Measurements from ENCODE around the gene PIAS1.
A peak's percentile ranks its signal among the peaks of the same experiment; 100 is the strongest.
"Not testable (repeated sequence)": the region's sequence is repeated elsewhere in the genome, so short reads cannot be mapped to it uniquely, and the experiment has no call there.

The PIAS1 gene

DNA sequence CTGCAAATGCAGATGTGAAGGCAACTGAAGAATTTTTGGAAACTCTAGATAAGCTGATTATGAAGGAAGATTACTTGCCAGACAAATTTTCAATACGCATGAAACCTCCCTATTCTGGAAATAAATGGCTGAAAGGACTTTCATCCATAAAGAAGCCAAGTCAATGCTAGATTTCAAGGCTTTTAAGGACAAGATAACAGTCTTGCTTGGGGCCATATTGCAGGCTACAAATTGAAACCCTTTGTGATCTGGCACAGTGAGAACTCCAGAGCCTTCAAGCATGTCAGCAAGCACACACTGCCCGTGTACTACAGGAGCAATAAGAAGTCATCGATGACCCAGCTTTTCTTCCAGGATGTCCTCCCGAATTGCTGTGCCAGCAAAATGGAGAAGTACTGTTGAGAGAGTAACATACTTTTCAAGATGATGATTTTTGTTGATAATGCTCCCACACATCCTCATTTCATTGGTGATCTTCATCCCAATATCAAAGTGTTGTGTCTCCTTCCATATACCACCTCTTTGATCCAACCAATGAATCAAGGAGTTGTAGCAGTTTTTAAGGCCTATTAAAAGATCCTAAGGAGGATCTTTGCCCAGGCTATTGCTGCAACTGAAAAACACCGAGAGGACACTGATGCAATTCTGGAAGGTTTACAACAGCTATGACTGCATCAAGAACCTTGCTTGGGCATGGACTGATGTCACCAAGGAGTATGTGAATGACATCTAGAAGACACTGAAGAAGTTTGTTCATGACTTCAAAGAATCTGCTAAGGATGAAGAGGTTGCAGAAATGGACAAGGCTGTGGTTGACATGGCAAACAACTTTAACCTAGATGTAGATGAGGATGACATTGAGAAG, 130.7 kb downstream of the PIAS1 start:
- DNase-seq (ENCODE audit: low spot score): no peak

DNA sequence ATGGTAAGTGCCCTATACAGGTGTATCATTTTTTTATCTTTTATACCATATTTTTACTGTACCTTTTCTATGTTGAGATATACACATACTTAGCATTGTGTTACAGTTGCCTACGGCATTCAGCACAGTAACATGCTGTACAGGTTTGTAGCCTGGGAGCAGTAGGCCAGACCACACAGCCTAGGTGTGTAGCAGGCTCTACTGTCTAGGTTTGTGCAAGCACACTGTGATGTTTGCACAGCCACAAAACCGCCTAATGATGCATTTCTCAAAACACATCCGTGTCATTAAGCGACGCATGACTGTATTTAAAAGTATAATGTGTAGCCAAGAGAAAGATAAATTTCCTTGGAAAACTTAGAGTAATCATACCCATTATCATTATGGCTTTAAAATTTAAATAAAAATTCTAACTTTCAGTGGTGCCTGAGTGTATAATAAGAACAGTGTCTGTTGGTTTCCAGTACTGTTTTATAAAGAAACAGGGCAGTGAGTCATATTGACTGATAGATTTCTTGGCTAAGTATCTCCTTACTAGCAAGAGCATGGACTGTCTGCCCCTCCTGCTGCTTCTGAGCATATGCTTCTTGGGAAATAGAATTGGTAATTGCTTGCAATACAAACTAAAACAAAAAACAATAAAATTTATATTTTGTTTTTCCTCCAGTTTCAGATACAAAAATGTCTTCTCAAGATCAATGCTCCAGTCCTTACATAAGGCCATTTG, 132.7 kb downstream of the PIAS1 start:
- DNase-seq (ENCODE audit: low spot score): no peak

DNA sequence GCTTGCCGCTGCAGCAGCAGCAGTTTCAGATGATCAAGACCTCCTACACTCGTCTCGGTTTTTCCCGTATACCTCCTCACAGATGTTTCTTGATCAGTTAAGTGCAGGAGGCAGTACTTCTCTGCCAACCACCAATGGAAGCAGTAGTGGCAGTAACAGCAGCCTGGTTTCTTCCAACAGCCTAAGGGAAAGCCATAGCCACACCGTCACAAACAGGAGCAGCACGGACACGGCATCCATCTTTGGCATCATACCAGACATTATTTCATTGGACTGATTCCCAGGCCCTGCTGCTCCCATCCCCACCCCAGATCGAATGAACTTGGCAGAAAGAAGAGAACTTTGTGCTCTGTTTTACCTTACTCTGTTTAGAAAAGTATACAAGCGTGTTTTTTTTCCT, 133.4 kb downstream of the PIAS1 start:
- DNase-seq (ENCODE audit: low spot score): peak; percentile 26

DNA sequence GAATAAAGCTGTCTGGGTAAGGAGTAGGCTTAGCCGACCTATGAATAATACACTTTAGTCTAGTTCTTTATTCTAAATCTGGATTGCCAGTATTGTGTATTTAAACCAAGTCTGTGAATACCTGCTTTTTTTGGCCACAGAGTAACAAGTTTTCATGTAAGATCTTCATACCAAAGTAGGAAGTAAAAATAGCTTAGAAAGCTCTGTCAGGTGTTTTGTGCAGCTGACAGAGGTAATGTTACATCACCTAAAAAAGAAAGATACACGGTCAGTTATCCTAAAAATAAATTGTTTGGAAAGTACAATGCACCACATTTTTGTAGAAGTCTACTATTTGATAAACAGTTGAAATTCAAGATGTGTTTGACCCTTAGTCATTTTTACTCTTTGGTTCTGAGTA, 134.5 kb downstream of the PIAS1 start:
- DNase-seq (ENCODE audit: low spot score): no peak

DNA sequence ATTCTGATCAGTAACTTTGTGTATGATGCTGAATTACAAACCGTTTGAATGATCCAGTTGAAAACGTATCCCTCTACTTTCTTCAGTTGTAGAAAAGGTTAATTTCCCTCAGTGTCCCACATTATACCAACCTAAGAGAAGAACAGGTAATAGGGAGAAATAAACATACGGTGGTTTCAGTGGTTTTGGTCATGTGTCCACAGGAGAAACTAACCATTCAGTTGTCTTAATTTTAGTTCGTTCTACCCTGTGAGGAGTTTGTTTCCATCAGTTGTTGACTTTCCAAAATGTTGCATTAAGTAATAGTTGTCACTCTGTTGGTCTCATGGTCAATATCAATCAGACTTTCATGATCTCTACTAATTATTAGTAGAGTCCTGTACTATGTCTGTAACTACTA, 135.9 kb downstream of the PIAS1 start:
- DNase-seq (ENCODE audit: low spot score): no peak

DNA sequence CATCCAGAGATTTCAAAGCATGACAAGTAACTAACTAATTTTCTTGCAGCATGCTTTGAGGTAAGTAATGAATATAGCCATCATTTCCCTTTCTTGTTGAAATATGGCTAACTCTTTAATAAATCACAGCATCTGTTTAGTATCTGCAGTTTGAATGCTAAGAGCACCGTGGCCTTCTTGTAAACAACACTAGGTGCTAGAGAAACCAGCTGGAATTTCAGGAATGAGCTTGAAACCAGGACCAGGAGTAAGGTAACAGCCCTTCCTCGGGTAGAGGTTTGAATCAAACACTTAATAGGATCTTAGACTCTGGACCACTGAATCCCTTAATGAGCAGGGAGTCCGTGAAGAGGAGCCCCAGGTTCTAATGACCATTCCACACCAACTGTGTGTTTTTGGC, 137.4 kb downstream of the PIAS1 start:
- DNase-seq (ENCODE audit: low spot score): no peak

DNA sequence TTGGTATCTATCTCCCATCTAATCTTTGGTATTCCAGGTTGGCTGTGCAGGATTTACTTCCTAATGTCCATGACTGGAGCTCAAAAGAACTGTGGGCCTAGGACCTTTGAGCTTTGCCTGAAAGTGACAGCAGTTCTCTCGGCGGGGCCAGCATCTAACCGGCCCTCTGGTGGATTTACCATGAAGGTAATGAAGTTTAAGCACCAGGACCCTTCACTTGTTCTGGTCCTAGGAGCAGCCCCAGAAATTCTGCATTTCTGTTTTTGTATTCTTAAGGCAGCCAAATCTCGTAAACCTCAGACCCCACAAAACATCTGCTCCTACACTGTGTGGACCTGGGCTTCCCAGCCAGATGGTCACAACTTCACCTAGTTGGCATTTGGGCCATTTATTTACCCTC, 138.0 kb downstream of the PIAS1 start:
- no peak for DNase-seq (ENCODE audit: low spot score)

DNA sequence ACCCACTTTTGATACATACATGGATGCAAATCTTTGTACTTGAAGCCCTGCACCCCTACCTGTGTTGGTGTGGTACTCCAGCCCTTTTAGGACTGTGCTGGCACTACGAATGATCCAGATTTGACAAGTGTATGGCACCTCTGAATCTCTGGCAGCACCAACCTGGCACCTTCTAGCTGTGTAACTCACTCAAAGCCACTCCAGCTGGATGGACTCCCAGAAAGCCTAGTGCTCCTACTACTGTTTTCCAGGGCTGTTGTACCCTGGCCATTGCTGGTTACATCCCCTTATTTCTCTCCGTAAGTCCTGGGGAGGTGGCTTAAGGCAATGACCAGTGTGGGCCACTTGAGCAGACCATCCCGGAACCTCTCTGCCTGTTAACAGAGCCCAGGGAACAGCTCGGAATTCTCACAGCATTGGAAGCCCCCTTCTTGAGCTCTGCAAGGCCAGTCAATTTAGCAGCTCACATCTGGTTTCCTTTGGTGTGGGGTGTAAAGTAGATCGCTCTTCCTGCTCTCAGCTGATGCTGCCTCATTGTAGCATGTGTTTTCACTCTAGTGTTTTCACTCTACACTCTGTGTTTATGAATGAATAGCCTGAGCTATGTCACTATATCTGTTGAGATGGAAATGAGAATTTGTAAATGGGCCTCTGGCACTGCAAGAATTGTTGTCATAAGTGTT, 138.8 kb downstream of the PIAS1 start:
- DNase-seq (ENCODE audit: low spot score): no peak

DNA sequence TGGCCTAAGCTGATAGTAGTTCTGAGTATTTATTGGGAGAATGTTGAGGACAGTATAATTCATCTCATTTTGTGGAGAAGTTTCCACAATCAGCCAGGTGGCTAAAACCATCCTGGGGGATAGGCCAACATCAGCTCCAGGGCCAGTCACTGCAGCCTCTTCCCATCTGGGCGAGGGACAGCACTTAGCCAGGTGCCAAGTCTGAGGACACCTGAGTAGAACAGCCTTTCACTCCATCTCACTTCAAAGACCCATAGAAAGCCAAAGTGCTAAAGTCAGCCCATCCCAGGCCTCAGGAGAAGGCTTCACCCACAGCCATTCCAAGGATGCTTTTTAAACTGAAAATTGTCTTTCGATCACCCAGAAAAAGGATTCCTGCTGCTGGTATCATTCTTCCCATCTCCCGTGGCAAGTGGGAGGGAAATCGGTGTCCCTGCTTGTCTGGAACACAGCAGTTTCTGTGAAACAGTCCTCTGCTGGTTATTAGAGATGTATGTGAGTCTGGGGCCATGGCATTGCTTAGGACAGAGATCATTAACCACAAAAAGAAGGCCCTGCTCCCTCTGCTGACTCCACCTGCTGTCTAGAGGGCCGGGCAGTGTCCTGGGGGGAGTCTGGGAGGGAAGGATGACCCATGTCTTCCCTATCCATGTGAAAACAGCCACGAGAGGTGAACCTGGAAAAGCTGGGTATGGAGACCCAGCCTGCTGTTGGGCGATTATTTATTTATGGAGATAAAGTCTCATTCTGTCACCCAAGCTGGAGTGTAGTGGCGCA, 141.4 kb downstream of the PIAS1 start:
- DNase-seq (ENCODE audit: low spot score): peak; percentile 25

DNA sequence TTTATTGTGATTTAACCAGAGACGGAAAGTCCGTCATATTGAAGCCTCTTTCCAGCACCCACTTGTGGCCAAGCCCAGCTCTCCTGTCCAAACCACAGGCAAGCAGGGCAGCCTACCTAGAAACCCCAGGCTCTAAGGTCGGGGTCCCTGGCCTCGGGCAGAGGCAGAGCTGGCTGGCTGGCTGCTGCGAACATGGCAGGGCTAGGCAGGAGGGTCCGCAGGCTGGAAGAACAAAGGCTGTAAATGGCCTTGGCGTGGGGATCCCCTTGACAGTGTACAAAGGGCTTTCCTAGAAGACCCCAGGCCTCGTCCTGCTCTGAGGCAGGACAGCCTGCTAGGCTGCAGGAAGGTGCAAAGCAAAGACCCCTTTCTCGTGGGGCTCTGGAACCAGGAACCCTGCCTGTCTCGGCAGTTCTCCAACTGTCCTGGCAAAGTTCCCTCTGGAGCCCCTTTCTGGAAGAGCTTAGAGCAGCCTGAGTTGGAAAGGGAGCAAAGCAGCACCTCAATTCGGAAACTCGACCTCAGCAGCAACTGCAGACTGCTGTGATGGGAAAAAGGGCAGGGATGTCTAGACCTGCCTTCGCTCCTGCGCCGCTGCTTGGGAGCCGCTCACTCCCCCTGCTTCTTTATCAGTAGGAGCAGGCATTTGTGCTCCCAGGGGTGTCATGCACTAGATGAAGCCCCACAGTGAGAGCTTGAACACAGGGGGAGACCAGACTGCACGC, 142.5 kb downstream of the PIAS1 start:
- peak; percentile 20 for DNase-seq (ENCODE audit: low spot score)

DNA sequence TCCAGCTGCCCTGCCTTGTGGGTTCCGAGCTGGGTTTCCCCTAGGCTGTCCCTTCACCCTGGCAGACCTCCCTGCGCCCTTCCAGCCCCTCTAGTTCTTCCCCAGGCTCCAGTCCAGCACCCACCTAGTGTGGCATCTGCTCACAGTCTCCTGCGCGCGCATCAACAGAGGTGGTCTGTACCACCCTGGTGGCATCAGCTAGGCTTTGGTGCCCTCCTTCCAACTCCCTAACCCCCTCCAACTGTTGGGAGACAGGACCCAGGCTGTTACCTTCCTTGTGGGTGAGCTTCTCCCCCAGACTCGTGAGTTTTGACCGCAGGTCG, 143.0 kb downstream of the PIAS1 start:
- DNase-seq (ENCODE audit: low spot score): peak; percentile 29

DNA sequence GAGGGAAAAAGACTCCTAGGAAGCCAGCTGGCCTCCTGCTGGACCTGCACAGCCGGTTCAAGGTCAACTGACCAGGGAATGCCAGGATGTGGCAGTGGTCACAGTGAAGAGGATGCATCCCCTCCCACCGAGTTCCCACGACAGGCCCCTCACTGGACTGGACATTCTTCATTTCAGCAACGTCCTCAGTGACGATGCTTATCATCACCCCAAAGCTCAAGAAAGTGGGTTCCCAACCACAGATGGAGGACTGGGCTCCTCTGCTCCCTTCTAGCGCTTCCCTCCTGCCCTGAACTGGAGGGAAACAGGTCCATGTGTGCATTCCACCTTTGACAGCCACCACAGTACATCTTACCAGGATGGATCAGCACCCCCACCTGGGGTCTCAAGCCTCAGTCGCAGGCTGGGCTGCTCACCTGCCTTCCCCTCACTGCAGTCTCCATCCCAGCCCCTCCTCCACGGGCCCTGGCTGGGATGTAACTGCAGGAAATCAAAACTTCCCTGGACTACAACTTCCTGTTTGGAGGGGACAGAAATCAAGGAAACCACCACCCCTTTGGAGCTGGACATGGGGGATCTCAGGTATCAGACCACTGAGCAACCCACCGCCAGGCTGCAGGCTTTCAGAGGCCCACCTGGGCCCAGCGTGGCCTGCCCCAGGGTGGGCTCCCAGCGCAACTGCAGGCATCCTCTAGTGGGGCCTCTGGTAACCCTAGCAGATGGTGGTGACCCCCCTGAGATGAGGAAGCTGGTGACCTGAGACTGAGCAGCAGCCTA, 143.7 kb downstream of the PIAS1 start:
- DNase-seq (ENCODE audit: low spot score): peak; percentile 31

DNA sequence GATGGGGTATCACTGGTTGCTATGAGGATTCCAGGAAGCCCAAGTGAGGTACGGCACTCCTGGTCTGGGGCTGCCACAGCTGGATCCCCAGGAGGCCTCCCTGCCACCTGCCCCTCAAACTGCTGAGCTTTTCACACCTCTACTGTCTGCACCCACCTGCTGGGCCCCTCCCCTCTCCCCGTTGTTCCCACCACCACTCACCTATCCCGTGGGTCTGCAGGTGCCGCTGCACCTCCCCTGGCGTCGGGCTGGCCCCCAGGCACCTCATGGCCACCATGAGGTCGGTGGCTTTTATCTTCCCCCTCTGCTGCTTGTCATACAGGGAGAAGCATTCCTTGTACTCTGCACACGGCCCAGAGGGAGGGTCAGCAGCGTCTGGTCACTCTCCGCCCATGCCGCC, 145.2 kb downstream of the PIAS1 start:
- peak; percentile 34 for DNase-seq (ENCODE audit: low spot score)

DNA sequence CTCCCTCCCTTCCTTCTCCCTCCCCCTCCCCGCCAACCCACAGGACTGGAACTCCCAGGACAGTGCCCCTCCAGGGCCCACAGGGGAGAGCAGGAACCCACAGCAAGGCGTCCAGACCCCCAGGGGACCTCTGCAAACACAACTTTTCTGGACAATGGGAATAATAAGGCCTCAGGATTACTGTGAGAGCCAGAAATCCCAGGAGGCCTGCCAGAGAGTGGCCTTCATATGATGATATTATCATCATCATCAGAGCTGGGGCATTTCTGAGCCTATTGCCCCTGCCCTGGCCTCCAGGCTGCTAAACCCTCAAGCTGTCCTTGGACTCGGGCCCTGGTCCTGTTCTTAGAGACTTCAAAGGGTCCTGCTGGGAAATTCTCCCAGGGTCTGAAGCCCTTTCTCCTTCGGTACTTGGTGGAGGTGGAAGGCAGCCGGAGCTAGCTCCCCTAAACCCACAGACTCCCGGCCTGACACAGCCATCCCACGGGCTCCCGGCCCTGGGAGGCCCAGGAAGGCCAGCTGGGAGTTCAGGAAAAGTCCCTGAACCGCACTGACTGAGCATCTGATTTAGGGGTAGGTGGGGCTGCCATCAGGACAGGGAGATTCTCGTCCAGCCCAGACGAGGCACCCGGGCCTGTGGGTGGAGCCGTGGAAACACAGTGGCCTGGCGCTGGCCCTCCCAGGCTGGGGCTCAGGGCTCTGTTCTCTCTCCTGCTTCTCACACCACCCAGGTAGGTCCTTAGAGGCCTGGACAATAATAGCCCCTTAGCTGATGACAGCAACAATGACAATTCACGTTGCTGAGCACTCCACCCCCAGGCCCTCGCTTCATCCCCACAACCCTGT, 146.1 kb downstream of the PIAS1 start:
- DNase-seq (ENCODE audit: low spot score): peak; percentile 36

DNA sequence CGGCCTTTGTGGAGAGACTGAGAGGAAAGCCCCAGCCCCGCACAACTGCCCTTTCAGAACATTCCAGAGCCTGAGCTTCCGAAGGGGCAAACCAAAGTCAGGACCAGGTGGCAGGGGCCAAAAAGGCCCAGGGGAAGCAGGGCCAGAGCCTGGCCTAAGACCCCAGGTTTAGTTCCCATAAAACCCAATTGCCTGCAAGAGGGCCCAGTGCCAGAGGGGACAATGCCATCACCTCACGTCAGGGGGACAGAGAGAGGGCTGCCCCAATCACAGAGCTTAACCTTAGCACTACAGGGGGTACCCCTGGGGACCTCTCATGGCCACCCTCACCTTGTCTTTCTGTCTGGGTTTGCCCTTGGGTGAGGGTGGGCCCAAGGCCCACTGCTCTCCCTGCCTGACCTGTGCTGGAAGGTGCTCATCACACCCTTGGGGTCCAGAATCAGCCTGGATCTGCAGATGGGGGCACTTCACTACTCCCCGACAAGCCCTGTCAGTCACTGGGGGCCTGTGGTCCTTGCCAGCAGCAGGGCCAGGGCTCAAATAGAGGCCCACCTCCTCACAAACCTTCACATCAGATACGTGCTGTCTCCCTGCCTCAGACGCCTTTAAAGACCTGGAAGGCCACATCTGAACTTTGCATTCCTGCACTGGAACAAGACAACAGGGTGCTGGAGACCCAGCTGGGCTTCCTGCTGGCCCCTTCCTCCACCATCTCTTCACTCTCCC, 147.2 kb downstream of the PIAS1 start:
- peak; percentile 34 for DNase-seq (ENCODE audit: low spot score)

DNA sequence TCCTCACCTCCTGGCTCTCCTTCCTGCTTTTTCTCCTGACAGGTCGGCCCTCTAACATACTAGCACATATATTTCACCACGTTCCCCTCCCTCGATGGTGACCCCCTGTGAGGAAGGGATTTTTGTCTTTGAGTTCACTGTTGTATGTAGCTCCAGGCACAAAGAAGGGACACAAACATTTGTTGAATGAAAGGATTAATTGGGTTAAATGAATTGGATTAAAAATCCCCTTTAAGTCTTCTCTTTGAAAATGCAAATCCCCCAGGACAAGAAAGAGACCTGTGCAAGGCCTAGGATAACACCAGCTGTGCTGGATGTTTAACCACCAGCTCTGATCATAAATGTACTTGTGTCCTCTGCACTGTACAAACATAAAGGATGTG, 147.8 kb downstream of the PIAS1 start:
- peak; percentile 61 for DNase-seq (ENCODE audit: low spot score)

DNA sequence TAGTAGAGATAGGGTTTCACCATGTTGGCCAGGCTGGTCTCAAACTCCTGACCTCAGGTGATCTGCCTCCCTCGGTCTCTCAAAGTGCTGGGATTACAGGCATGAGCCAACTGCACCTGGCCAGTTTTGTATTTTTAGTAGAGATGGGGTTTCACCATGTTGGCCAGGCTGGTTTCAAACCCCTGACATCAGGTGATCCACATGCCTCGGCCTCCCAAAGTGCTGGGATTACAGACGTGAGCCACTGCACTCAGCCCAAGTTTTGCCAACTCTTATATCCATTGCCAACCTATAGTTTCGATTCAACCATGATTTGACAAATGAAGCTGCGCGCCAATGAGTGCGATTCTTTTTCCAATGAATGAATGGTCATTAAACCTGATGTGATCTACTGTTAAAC, 148.9 kb downstream of the PIAS1 start:
- not testable (repeated sequence) for DNase-seq (ENCODE audit: low spot score)

DNA sequence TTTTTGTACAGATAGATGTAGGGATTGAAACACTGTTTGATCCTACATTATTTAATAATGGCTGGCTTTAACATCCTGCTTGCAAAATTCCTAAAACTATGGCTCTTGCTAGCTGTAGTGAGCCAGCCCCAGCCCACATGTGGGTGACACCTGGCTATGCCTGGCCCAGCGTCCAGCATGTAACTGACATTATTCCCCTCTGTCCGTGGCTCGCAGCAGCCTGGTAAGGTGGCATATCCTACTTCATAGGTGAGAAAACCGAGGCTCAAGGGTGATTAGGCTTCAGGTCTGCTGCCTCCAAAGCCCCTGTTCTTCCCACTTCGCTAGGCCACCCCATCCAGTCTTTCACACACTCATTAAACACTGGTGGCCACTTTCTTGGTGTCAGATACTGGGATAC, 149.4 kb downstream of the PIAS1 start:
- no peak for DNase-seq (ENCODE audit: low spot score)

DNA sequence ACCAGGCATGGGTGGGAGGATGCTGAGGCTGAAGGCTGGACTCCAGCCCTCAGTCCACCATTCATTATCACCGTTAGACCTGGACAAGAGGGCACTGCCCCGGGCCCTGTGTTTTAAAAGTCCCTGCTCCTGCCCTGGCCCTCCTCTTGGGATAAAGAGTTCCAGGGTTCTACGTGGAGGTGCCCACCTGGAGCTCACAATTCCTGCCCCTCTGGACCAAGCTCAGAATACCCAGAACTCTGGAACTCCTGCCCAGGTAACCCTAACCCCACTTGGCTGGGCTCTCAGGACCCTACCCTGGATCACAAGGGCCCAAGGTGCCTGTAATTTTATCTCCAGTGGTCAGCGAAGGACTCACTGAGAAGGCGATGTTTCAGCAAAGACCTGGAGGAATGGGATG, 149.8 kb downstream of the PIAS1 start:
- no peak for DNase-seq (ENCODE audit: low spot score)
